ENCODE results near the gene FN1. TPM values are rescaled to one million over a fixed set of nuclear protein-coding genes. Genes with fewer than 3 reads are reported as not detected.
A peak's percentile ranks its signal among the peaks of the same experiment; 100 is the strongest.

FN1 gene
- total RNA-seq, 1 donor from 2014 or later: 909 TPM

DNA sequence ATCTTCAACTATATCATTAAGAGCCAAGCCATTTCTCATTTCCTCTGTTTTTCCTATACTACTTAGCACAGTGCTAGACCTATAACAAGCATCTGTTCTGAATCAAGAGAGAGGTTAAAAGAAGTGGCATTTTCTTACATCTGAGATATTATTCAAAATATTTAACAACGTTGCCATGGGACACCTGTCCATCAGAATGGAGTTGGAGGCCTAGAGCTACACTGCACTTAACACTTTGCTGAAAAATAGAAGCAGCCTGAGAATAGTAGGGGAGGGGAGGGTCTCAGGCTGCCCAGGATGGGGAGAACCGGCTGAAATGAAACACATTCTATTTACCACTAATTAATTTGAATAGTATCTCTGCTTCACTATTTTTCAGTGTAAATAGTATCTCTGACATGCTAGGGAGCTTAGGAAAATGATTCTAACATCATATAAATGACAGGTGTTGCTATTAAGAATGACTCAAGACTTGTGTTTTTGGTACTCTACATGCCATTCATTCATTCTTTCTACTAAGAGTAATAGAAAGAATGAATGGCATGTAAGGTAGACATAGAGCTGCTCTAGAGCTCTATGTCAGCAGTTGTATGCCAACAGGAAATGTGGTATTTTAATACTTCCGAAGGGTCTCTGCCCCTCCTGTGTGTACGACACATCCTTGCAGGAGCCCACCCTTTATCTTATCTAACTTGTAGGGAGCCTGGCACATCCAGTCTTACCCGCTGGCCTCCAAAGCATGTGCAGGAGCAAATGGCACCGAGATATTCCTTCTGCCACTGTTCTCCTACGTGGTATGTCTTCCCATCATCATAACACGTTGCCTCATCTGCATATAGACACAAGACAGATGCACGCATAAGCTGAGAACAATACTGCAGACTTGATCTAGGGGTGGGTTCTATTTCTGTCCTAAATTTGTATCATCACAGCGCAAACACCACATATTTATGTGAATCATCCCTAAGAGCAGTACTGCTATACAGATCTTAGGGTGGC is 71.4 kb downstream of the FN1 start:
- H3K27ac Mint-ChIP-seq: no peak overlapping the region
- H3K4me3 Mint-ChIP-seq: no peak overlapping the region
- TF ChIP-seq, protein P1, sequence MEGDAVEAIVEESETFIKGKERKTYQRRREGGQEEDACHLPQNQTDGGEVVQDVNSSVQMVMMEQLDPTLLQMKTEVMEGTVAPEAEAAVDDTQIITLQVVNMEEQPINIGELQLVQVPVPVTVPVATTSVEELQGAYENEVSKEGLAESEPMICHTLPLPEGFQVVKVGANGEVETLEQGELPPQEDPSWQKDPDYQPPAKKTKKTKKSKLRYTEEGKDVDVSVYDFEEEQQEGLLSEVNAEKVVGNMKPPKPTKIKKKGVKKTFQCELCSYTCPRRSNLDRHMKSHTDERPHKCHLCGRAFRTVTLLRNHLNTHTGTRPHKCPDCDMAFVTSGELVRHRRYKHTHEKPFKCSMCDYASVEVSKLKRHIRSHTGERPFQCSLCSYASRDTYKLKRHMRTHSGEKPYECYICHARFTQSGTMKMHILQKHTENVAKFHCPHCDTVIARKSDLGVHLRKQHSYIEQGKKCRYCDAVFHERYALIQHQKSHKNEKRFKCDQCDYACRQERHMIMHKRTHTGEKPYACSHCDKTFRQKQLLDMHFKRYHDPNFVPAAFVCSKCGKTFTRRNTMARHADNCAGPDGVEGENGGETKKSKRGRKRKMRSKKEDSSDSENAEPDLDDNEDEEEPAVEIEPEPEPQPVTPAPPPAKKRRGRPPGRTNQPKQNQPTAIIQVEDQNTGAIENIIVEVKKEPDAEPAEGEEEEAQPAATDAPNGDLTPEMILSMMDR (IDR thresholded peaks at IDR 0.05; ENCODE audit: unreplicated experiment): no peak
- H3K36me3 Mint-ChIP-seq: peaks cover 35% of the 10 kb centered on the region
- no peak for DNase-seq (ENCODE audit: low spot score in 2 of 2, unreplicated experiment in 2 of 2)
- no peaks in the 10 kb centered on the region for H3K9me3 Mint-ChIP-seq
- H3K27me3 Mint-ChIP-seq (ENCODE audit: low read depth): no peaks in the 10 kb centered on the region
- H3K4me1 Mint-ChIP-seq: peaks cover 15% of the 10 kb centered on the region

DNA sequence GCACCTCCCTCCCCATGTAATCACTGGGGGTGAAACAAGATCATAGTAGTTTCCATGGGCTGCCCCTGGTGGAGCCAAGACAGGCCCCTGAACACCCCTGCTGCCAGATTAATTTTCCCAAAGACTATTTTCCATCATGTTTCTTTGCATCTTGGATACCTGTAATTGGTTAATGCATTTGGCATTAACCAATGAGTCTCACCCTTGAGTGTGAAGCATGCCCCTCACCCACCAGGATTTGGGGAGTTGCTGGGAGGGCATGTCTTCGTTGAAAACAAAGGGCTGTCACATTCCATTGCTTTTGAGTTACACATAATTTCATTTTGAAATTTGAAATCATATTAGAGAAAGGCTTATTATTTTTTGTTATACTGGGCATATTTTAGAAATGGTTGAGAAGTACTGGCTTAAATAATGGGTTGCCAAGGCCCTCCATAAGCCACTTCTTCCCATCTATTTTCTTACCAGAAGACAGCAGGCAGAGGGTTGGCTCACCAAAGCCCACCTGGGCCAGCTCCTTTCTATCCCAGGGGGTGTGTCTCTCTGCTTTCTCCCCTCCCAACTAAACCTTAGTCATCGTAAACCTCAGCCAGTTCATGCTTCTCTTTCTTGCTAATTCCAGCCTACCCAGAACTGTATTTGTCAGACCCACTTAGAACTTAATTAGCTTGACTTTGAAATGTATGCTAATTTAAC is 72.3 kb downstream of the FN1 start:
- Mint-ChIP-seq H3K4me3 (no peak overlapping the region), H3K27me3 (ENCODE audit: low read depth) (no peaks in the 10 kb centered on the region), H3K9me3 (no peaks in the 10 kb centered on the region), H3K27ac (no peak overlapping the region), H3K36me3 (peaks cover 35% of the 10 kb centered on the region), H3K4me1 (peaks cover 15% of the 10 kb centered on the region)
- DNase-seq (ENCODE audit: low spot score in 2 of 2, unreplicated experiment in 2 of 2): no peak
- TF ChIP-seq, protein P1 (IDR thresholded peaks at IDR 0.05; ENCODE audit: unreplicated experiment): no peak

DNA sequence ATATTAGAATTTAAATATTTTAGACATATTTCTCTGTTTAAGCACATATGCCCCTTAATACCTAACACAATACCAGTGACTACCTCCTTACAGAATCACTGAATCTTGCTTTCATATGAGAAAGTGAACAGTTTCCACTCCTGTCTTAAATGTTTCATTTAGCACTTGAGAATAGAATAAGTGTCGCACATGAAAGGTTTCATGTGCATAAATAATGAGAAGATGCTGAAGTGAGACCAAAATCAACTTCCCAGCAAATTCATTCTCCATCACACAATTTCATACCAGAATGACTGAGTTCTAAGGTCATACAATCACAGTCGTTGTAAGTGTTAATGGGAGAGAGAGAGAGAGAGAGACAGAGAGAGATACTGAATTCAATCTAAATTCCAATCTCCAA is 72.8 kb downstream of the FN1 start:
- Mint-ChIP-seq H3K4me3 (no peak overlapping the region), H3K4me1 (peaks cover 15% of the 10 kb centered on the region)

DNA sequence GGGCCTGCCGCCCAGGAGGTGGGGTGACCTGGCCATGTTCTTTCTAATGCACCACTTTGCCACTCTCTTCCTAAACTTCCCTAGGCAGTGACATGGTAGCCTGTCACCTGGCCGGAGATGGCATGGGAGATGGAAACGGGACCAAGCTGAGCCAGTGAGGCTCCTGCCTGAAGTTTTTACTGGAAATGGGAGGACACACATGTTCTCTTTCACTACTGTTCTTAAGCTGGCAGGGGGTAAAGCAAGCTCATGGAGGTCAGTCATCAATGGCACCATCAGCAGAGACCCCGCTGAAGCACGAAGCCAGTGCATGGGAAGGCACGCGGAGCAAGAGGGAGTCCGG is 73.3 kb downstream of the FN1 start:
- no peak overlapping the region for H3K27ac Mint-ChIP-seq
- TF ChIP-seq, protein P1 (IDR thresholded peaks at IDR 0.05; ENCODE audit: unreplicated experiment): no peak
- H3K9me3 Mint-ChIP-seq: no peaks in the 10 kb centered on the region
- H3K36me3 Mint-ChIP-seq: peaks cover 30% of the 10 kb centered on the region
- DNase-seq (ENCODE audit: low spot score in 2 of 2, unreplicated experiment in 2 of 2): no peak
- H3K4me1 Mint-ChIP-seq: peaks cover 16% of the 10 kb centered on the region
- no peaks in the 10 kb centered on the region for H3K27me3 Mint-ChIP-seq (ENCODE audit: low read depth)
- no peak overlapping the region for H3K4me3 Mint-ChIP-seq

More for the DNA sequence above, 72.8 kb downstream of the FN1 start:
- Mint-ChIP-seq H3K27me3 (ENCODE audit: low read depth) (no peaks in the 10 kb centered on the region), H3K9me3 (no peaks in the 10 kb centered on the region), H3K27ac (no peak overlapping the region), H3K36me3 (peaks cover 35% of the 10 kb centered on the region)
- no peak for DNase-seq (ENCODE audit: low spot score in 2 of 2, unreplicated experiment in 2 of 2)
- TF ChIP-seq, protein P1 (IDR thresholded peaks at IDR 0.05; ENCODE audit: unreplicated experiment): no peak

DNA sequence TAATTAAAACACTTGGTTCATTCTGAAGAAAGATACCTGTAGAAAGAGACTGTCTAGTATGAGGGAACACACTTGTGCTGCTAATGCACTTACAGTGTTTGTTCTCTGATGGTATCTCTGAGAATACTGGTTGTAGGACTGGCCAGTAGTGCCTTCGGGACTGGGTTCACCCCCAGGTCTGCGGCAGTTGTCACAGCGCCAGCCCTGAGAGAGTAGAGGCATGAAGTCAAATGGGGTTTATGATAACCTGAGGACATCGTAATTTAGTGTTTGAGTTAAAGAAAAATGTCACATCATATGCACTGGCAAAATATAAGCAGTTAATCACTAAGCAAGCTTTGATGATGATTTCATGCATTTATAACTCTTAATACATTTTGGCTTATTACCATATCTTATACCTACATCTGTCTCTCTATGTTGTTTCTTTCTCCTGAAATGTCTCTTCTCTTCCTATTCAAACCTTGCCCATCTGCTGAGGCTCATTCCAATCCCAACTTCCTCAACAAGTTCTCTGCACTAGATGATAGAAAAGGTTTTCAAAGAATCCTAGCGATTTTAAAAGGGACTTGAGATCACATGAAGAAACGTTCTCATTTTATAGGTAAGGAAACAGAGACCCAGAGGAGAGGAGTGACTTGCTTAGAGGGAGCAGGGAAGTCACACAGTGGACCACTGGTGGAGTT is 73.8 kb downstream of the FN1 start:
- H3K27ac Mint-ChIP-seq: peak overlapping the region; percentile 60
- no peaks in the 10 kb centered on the region for H3K27me3 Mint-ChIP-seq (ENCODE audit: low read depth)
- no peaks in the 10 kb centered on the region for H3K9me3 Mint-ChIP-seq
- H3K4me3 Mint-ChIP-seq: no peak overlapping the region
- TF ChIP-seq, protein P1 (IDR thresholded peaks at IDR 0.05; ENCODE audit: unreplicated experiment): no peak
- peaks cover 20% of the 10 kb centered on the region for H3K4me1 Mint-ChIP-seq
- DNase-seq (ENCODE audit: low spot score in 2 of 2, unreplicated experiment in 2 of 2): no peak
- peaks cover 27% of the 10 kb centered on the region for H3K36me3 Mint-ChIP-seq
